ENCODE results near the gene GPN3. TPM values are rescaled to one million over a fixed set of nuclear protein-coding genes. Genes with fewer than 3 reads are reported as not detected.

Gene GPN3
- total and polyA plus RNA-seq, 2 of the 8 experiments (the other 6 are each of a cell fraction or from before 2014, with no cell fraction given): 49.7 to 52.9 TPM

GRCh38 chr12:110508071-110508586, 40.1 kb upstream of the GPN3 start (continued):
- TF ChIP-seq SIN3A (conservative IDR thresholded peaks at IDR 0.05 in 1 of 2, IDR thresholded peaks at IDR 0.05 in 1 of 2; ENCODE audit: low read depth in 1 of 2, low read length in 2 of 2) (no peak), CHD2 (IDR thresholded peaks at IDR 0.05; ENCODE audit: low read length) (no peak), CREB1 (IDR thresholded peaks at IDR 0.05) (no peak)

All from H1 (cell line).